Left renal cortex interstitium (tissue), 4 donors: ENCODE data around the gene SLC47A1. TPM values are rescaled to one million over a fixed set of nuclear protein-coding genes. Genes with fewer than 3 reads are reported as not detected.
"Not testable (repeated sequence)": the region's sequence is repeated elsewhere in the genome, so short reads cannot be mapped to it uniquely, and the experiment has no call there.

ENCODE experiments used
- DNase-seq, 4 donors: peaks; one replicate each; pipeline ENCODE4 v3.0.0-alpha.2; 2013; ENCODE audit warnings: low read depth in 4 of 4, low spot score in 2 of 4, missing footprints in 1 of 4
- polyA plus RNA-seq, 4 donors: library from polyadenylated mRNA; unstranded; fragments of 120-200 nt; gene quantifications; one replicate each; pipeline ENCODE4 v1.2.1, GENCODE V29; 2013; ENCODE audit not compliant: insufficient read length in 4 of 4

The SLC47A1 gene, protein sequence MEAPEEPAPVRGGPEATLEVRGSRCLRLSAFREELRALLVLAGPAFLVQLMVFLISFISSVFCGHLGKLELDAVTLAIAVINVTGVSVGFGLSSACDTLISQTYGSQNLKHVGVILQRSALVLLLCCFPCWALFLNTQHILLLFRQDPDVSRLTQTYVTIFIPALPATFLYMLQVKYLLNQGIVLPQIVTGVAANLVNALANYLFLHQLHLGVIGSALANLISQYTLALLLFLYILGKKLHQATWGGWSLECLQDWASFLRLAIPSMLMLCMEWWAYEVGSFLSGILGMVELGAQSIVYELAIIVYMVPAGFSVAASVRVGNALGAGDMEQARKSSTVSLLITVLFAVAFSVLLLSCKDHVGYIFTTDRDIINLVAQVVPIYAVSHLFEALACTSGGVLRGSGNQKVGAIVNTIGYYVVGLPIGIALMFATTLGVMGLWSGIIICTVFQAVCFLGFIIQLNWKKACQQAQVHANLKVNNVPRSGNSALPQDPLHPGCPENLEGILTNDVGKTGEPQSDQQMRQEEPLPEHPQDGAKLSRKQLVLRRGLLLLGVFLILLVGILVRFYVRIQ
- 10 to 100 TPM; 16.6 to 27.3 (median 21.5) TPM for polyA plus RNA-seq

DNA sequence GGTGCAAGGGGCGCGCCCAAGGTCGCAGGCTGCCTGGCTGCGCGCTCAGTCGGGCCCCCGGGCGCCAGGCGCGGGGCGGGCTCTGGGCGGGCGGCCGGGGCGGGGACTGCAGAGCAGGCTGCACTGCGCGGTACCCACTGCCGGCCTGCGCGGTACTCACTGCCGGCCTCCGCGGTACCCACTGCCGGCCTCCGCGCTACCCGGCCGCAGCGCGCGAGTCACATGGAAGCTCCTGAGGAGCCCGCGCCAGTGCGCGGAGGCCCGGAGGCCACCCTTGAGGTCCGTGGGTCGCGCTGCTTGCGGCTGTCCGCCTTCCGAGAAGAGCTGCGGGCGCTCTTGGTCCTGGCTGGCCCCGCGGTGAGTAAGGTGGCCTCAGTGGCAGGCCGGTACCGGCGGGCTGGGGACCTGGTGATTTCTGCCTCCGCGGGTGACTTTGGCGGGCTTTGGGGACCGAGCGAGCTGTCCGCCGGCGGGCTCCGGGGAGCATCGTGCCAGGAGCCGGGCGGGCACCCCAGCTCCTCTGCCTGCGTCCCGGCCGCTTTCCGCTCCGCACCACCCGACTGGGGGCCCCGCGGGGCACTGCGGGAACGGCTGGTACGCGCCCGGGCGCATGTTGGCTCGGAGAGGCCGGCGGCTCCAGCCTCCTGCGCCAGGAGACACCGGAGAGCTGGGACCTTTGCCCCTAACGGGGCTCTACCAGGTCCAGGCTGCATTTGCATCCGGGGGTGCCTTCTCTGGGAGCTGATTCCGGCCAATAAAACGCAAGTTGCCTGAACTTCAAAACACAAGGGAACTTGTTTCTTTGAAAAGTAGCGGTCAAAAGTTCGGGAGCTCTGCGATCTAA is at the start of gene SLC47A1:
SLC47A1 (plus strand) TSS at position 137 of the 844 bp plus-strand sequence; CDS start at position 223, 86 bp downstream.
- no peak for DNase-seq

DNA sequence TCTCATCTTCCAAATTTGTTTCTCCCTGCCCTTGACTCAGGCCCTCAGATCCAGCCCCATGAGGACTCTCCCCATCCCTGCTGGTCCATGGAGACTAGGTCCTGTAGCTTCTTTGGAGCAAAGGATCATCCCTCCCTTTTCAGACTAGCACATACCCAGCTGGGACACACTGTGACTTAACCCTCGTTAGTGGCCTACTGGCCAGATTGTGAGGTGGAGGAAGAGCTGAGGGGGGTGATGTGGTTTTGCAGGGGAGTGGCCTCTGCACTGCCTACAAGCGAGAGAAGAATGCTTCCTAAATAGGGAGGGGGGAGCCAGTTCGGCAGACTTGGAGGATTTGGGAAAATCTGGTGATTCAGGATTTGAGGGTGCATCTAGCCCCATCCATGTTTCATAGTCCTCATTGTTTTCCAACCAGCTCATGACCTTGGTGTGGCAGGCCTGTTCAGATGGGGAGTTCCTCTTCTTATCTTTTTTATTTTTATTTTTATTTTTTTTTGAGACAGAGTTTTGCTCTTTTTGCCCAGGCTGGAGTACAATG is 47.8 kb upstream of the SLC47A1 start:
- DNase-seq, result no peak

DNA sequence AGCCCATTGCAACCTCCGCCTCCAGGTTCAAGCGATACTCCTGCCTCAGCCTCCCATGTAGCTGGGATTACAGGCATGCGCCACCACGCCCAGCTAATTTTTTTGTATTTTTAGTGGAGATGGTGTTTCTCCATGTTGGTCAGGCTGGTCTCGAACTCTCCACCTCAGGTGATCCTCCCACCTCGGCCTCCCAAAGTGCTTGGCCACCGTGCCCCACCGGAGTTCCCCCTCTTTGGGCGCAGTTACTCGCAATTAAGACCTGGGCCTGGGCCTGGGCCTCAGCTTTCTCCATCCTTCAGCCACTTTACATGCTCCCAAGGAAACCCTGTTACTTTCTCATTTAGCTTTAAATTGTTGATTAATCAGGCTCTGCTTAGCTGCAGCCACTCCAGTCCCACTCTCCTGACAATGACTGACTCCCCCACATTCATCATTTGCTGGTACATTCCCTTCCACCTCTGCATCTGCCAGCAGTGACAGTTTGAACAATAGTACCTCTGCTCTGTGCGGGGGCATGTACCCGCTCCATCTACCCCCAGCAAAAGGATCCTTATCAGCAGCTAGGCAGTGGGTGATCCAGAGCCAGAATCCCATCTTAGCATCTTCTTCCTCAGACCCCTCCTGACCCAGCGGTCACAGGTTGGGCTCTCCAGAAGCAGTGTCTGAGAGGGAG is 47.2 kb upstream of the SLC47A1 start:
- DNase-seq, result no peak

DNA sequence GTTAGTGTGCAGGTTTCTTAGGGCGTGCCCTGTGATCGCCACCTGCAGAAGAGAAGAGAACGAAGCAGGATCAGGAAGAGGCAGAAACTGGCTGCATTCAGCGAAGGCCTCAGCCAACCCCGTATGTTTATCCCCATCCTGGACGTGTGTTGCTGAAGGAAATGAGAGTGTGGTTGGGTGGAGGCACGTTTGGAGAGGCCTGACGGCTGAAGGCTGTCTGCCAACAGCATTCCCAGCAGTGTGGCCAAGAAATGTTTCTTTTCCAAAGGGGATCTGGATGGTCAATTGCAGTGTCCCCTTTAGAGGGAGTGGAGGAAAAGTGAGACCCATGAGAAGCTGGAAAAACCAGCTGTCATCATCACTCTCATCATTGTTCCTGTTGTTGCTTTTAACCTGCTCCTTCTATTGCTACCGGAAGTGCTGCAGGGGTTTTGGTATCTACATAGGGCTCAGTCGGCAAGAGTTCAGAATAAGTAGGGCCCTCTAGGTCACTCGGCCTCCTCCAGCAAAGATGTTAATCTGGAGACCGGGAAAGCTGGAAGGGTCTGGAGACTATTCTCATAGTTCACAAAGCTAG is 46.5 kb upstream of the SLC47A1 start:
- no peak for DNase-seq

DNA sequence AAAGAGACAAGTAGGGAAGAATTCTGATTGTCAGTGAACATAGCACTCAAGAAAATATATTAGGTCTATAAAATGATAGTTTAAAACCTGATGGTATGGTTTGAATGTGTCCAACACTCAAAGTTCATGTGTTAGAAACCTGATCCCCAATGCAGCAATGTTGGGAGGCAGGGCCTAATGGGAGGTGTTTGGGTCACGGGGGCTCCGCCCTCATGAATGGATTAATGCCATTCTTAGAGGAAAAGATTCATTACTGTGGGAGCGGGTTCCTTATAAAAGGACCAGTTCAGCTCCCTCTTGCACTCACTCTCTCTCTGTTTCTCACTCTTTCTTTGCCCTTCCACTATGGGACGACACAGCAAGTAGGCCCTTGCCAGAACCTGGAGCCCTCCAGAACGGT is 41.5 kb upstream of the SLC47A1 start:
- DNase-seq, result no peak

DNA sequence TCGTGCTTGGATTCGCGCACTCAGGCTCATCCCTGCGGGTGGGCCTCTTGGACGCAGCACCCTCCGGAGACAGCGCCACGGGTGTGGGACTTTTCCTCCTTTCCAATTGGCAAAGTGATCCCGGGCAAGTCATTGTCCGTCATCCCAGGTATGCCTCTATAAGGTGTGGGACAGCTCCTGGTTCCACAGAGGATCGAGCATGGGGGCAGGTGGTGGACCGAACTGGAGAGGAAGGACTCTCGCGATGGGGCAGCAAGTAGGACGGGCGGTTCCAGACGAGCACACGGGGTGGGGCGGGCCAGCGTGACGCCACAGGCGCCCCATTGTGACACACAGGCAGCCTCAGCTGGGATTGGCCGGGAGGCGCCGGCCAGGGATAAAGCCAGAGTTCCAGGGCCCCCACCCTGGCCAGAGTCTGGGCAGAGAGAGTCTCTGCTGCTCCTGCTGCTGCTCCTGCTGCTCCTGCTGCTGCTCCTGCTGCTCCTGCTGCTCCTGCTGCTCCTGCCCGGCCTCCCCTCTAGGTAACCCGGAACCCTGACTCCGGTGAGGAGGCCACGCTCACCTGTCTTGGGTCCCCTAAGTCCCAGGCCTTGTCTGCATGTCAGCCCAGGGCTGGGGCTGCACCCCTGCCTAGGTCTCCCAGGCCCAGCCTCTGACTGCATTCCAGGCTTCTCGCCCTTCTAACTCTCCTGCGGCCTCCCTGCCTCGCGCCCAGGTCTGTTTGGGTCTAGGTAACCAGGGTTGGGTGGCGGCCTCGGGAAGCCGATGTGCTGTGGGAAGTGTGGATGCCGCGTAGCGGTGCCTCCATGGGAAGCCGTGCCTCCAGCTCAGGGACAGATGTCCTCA is 38.5 kb upstream of the SLC47A1 start:
- DNase-seq, result no peak

DNA sequence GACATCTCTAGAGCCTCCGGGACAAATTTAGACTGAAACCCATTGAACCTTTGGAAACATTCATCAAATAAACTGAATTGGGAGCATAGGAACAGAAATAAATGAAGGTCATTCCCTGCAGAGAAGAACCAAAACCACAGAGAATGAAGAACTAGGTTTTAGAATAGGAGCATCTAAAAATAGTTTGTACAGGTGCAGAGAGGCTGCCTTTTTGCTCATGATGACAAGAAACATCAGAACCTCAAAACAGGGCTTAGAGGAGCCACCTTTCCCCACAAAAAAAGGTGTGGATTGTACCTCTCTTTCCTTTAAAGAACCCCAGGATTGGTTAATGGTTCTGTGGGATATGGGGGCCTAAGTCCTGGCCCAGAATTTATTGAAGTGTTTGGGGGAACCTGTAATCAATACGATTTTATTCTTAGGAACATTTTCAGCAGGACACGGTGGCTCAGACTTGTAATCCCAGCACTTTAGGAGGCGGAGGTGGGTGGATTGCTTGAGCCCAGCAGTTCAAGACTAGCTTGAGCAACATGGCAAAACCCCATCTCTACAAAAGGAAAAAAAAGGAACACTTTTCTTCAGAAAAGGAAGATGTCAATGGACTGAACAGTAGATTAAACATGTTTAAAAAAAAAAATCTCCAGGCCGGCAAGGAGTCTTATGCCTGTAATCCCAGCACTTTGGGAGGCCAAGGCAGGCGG is 37.7 kb upstream of the SLC47A1 start:
- no peak for DNase-seq

DNA sequence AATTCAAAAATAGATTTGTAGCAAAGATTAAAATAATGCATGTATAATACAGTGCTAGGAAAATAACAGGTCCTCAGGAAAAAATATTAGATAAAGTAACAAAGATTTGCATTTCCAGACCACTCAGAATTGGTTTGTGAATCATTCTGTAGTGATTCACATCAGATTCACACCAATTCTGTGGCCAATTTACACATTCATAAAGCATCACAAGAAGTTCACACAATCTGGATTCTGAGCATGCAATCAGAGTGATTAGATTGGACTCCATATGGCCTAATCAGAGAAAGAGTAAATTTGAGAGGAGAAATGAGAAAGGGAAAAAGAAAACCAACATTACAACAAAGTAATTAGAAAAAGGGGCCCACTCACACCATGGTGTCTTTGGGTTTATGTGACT is 36.0 kb upstream of the SLC47A1 start:
- DNase-seq, result no peak

DNA sequence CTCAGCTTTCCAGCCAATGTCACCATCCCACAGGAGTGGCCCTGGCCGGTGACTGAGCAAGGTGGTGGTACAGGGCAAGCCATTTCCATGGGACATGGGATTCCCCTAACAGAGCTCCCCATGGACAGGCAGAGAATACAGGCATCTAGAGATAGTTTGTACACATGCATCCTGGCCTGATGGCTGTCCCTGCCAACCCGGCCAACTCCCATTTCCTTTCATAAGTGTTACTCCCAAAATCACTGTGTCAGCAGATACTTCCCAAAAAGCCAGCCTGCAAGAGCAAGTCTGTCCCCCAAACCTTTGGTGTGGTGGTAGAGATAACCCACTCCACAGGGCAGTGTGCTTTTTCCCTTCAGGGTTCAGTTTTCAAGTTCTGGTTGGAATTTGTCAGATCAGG is 32.4 kb upstream of the SLC47A1 start:
- no peak for DNase-seq

DNA sequence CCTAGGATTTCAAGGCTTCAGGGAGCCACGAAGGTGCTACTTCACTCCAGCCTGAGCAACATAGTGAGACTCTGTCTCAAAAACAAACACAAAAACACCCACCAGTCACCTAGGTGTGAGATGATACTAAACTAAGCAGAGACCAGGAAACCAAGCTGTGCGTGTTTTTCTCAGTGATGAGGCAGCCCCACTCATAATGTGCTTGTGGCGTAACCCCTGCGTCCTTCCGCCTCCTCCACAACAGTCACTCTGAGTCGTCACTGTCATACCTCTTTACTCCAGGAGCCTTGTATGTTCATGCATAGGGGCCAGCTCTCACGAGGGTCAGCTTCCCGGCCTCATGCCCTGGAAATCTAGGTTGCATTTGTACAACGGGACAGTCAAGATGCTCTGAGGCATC is 31.1 kb upstream of the SLC47A1 start:
- no peak for DNase-seq

DNA sequence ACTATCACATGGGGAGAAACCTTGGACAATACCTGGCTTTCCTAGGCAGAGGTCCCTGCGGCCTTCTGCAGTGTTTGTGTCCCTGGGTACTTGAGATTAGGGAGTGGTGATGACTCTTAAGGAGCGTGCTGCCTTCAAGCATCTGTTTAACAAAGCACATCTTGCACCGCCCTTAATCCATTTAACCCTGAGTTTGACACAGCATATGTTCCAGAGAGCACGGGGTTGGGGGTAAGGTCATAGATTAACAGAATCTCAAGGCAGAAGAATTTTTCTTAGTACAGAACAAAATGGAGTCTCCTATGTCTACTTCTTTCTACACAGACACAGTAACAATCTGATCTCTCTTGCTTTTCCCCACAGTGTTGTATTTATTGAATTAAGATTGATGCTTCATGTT is 28.1 kb upstream of the SLC47A1 start:
- DNase-seq, result not testable (repeated sequence)

DNA sequence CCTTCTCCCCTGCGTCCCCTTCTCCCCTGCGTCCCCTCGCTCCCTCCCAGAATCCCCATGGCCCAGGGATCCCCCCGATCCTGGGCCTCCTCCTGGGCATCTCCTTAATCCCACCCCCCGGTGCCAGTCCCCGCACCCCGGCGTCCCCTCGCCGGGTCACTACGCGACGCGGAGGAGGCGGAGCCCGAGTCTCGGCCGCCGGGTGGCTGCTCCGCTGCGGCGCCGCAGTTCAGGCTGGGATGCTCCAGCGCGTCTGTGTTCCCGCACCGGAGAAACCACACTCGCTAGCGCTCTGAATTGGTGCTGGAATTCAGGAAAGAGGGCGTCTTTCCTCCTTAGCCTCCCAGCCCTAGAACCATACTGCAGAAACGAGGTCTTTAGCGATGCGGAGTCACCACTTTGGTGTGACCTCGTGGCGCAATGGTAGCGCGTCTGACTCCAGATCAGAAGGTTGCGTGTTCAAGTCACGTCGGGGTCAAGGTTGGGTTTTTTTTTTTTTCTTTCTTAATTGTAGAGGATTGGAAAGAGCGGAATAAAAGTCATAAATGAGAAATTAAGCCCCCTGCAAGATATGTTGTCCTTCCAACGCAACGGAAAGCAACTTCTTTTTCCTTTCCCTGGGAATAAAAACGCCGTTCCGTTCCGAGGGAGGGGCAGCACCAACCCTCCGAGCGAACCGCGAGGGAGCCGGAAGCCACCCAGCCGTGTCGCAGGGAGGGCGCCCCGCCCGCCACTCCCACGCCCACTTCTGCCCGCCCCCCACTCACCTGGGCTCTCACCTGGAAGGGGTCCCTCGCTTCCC is 25.7 kb upstream of the SLC47A1 start:
- DNase-seq, result peak; percentile 79 to 94 (median 90)

DNA sequence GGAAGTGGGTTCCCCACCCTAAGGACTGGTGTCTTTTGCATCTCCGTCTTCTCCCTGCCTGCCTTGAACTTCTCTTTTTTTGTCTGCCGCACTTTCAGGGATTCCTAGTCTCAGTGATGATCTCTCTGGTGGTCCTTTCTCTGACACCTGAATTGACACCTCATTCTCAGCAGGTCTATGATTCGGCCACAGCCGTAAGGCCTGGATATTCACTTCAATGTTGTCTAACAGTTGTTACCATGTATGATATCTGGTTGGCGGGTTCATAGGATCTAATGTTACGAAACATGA is 25.1 kb upstream of the SLC47A1 start:
- no peak for DNase-seq

DNA sequence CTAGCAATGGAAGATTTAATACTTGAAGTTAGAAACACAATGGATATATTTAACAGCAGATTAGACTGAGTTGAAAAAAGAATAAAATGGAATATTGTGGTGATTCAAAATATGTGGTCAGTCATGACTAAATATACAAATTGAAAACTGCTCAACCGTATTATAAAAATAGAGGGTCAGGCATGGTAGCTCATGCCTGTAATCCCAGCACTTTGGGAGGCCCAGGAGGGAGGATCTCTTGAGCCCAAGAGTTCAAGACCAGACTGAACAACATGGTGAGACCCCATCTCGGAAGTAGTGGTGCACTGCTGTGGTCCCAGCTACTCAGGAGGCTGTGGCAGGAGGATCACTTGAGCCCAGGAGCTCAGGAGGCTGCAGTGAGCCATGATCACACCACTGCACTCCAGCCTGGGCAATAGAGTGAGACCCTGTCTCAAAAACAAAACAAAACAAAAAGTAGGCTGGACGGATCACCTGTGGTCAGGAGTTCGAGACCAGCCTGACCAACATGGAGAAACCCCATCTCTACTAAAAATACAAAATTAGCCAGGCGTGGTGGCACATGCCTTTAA is 24.3 kb upstream of the SLC47A1 start:
- DNase-seq, result not testable (repeated sequence)

DNA sequence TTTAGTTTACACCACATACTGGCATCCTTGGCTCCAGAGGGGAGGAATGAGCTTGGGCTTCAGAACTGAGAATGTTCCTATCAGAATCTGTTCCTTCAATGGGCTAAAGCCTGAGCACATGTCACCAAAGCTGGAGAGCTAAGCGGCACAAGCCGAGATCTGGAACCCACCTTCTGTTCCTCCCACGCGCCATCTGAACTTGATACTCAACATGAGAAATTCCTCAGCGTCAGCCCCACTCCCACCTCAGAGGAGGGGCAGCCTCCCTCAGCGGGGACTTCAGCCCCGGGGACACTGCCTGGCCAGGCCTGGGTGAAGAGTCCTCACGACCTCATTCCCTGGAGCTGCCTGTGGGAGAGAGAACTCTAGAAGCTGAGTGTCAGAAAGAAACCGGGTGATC is 22.8 kb upstream of the SLC47A1 start:
- peak in 2 of 4 donors; percentile 71 to 73 for DNase-seq

DNA sequence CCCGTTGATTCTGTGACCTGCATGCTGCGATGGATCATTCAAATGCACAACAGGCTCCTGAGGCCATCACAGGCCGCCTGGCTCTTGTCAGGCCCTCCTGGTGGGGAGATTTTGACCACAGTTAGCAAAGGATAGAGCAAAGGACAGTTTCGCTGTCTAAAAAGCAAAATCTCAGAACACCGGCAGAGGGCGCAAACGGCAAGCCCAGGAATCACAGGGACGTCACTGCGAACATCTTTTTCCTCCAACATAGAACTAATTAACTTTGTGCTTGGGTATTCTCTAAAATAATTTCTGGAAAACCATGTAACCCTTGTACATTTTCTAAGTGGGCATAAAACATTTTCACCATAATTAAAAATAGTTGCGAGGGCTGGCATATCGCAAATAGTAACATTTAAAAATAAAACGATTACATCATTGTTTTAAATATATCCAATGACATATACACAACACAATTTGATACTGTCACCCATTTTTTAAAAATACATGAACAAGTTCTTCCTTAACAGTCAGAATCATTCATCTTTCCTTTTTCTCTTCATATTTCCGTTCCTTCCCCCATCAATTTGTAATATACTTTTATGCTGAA is 19.7 kb upstream of the SLC47A1 start:
- no peak for DNase-seq

DNA sequence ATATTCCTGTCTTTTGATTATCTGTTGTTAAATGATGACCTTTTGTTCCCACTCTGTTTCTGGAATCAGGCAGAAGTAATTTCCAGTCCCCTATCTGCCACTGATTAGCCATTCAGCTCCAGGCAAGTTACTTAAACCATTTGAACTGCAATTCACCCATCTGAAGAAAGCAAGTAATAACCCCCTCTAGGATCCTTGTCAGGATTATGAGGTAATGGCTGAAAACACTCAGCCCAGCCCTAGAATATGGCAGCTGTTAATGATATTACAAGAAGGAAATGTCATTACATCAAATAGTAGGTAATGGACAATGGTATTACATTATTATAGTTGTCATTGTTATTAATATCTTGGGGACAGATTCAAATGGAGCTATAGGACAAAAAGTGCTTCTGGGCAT is 16.0 kb upstream of the SLC47A1 start:
- no peak for DNase-seq
